Activated CD4-positive, CD25-positive, alpha-beta regulatory T cell treated with anti-CD3 and anti-CD28 coated beads, Interleukin-2, amount 50 U/mL, for 16 hours (primary cell): ENCODE data around the gene CELF4.

Experiments used
- DNase-seq: peaks from one replicate; pipeline ENCODE4 v3.0.0-alpha.2; 2020; ENCODE audit warnings: low read depth, low spot score

The CELF4 gene

DNA sequence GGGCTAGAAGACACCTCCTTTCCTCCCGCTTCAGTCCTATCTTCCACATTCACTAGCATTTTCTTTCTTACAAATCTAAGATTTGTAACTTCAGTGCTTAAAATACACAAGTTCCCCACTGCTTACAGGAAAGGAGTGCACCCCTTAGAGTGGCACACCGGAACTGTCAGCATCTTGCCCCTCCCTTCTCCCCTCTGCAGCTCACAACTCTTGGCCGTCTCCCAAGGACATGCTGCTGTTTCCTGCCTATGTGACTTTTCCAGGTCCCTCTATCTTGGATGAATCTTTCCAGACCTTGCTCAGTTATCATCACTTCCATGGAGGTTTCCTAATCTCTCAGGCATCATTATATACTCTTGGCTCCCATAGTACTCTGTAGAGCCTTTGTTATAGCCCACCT is 334.8 kb downstream of the CELF4 start:
- no peak for DNase-seq

DNA sequence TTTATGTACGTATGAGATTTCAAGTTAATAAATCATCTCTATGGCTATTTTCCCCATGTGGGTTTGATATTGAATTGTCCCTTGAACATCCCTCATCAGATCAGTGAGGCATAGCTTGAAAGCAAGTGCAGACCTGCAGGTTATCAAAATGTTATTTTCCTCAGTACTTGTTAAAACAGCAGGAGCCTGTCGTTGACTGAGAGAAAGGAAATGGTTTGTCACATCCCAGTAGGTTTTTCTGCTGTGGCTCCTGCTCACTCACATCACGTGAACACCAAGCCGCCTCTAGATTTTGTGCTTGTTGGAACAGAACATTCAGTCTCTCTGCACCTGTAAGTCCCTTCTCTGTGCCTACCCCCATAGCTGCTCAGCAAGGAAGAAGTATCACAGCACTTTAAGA is 340.3 kb downstream of the CELF4 start:
- no peak for DNase-seq

DNA sequence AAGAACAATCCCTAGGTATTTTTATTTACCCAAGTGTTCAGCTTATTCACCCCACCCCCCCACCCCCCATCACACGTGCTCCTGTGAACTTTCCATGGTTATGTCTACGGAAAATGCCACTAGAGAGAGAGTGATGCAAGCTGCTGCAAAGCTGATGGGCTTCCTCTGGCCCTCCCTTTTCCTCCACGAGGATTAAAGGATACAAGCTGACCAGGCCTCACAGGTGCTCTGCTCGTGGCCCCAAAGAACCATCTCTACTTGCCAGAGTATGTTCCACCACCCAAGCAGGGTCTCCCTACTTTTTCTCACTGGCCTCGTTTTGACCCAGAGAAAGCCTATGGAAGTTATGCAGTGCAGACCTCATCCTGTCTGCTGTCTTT is 342.6 kb downstream of the CELF4 start:
- DNase-seq = no peak

DNA sequence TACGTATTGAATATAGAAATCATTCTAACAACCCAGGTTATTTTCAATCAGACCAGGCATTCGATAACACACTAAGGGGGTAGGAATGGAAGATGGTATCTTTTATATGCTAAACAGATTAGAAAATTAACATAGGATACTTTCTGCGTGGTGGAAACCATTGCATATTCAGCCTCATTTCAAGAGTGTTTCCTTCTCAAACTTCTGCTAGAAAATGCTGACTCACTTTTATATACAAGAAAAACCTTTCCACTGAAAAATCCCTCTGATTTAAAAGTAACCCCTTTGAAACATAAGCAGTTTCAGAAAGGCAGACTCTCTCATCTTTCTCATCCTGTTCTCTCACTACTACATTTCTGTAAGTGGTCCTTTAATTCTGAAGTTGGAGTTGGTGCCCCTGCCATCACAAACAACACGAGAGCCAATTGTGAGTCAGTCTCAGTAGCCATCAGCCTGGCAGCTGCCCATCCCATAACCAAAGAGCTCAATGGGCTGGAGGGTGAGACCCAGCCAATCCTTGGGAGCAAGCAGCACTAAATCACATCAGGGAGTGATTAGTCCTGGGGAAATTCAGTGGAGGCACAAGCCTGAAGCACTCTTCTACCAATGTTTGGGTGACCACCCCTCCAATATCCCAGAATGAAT is 343.1 kb downstream of the CELF4 start:
- no peak for DNase-seq

DNA sequence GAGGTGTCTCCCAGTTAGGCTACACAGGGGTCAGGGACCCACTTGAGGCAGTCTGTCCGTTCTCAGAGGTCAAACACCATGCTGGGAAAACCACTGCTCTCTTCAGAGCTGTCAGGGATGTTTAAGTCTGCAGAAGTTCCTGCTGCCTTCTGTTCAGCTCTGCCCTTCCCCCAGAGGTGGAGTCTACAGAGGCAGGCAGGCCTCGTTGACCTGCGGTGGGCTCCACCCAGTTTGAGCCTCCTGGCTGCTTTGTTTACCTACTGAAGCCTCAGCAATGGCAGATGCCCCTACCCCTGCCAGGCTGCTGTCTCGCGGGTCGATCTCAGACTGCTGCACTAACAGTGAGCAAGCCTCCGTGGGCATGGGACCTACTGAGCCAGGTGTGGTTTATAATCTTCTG is 346.3 kb downstream of the CELF4 start:
- DNase-seq = no peak

DNA sequence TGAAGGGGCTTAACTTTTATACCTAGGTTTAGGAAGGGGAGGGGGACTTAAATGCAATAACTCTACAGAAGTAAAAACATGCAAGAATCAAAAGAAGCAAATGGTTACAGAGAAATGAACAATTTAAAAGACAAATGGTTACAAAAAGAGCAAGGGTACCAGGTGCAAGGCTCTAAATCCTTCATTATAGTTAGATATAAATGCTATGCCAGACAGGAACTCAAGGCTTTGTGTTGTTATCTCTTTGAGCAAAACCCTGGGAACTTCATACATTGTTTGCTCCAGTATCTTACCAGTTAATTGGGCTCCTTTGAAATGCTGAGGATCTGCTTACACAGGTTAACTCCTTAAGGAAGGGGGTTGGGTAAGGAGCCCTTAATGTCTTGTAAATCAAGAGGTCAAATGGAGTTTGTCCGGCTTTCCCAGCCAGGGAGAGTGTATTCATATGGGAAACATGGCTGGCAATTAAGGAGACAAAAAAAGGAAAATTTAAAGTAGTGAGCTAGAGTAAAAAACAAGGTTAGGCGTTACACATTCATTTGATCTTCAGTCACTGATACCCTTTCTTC is 347.5 kb downstream of the CELF4 start:
- no peak for DNase-seq

DNA sequence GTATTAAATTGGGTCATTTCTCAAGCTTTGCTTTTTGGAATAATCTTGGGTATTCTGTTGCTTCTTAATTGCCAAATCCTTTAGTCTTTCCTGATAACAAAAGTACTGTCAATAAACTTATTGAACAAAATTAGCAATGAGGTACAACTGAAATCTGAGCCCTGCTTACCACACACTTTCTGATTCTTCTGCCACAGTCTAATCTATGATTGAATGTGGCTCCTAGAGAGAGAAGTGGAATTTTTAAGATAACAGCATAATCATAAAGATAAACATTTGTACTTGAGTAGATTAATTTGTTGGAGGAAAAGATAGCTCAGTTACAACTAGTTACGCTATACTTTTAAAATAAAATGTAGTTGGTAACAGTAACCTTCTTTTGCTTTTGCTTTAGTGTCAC is 354.8 kb downstream of the CELF4 start:
- no peak for DNase-seq

DNA sequence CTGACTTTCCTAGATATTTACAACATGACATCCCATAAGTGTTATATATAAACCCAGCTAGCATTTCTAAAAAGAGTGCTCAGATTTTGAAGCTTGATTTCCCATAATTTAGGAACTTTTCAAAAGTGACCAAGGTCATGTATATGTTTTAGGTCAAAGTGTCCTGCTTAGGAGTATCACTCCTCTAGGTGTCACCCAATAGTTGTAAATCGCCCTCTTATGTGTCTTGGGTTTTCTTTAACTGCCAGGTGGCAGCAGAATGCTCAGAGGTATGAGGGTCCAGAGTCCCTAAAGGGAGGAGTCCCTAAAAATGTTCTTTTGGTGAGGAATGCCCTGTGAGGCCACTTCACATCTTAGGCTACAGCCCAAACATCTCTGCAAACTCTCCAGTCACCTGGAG is 358.3 kb downstream of the CELF4 start:
- DNase-seq = no peak

DNA sequence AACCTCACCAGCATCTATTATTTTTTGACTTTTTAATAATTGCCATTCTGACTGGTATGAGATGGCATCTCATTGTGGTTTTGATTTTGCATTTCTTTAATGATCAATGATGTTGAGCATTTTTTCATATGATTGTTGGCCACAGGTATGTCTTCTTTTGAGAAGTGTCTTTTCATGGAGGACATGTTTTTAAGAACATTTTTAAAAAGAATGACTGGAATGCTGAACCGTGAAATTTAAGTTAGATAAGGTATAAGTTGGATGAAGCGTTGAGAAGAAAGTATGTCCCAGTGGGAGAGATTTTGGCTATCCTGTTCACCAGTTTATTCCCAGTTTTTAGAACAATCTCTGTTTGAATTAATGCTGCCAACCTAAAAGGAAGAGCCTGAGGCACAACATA is 365.9 kb downstream of the CELF4 start:
- no peak for DNase-seq
